Forelimb muscle (tissue), 1 donor: ENCODE measurements around the gene SLC19A1. TPM values are rescaled to one million over a fixed set of nuclear protein-coding genes. Genes with fewer than 3 reads are reported as not detected.

ENCODE experiments used
- DNase-seq: peaks from one replicate; pipeline ENCODE4 v3.0.0-alpha.2; 2013; ENCODE audit warnings: low read depth
- polyA plus RNA-seq: library from polyadenylated mRNA; unstranded; fragments of 120-200 nt; gene quantifications from one replicate; pipeline ENCODE4 v1.2.1, GENCODE V29; 2013; ENCODE audit not compliant: insufficient read length

The SLC19A1 gene
- polyA plus RNA-seq: 8.5 TPM

DNA sequence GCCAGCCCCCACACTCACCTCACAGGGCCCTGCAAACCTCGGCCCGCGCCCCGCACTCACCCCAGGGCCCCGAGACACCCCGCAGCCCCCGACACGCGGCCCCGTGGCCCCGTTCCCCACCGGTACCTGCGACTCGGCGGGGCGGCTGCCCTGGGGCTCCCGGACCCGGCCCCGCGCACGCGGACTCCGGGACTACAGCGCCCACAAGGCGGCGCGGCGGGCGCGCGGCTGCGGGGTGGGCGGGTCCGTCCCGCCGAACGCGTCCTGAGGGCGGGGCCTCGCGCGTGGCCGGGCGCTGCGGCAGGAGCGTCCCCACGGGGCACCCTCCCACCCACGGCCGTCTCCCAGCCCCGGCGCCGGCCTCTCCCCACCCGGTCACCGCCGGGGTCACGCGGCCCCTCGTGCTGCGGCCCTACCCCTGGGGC lies at the start of gene SLC19A1:
SLC19A1 (minus strand) TSS at position 199 of the 425 bp plus-strand sequence. CDS start 4,481 bp downstream, outside the sequence.
- no peak for DNase-seq

DNA sequence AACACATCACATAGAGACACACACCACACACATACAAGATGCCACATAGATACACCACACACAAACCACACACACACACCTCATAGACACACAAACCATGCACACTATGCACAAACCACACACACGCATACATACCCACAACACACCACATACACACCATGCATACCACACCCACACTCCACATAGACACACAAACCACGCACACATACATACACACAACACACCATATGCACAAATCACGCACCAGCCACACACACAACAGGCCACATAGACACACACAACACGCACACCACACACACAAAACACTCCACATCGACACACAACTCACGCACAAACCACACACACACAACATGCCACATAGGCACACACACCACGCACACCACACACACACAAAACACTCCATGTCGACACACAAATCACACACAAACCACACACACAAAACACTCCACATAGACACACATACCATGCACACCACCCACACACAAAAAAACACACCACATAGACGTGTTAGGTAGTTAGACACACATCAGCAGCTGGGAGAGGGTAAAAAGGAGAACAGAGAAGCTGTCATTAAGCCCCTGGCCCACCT lies 49.5 kb upstream of the SLC19A1 start:
- DNase-seq: no peak

DNA sequence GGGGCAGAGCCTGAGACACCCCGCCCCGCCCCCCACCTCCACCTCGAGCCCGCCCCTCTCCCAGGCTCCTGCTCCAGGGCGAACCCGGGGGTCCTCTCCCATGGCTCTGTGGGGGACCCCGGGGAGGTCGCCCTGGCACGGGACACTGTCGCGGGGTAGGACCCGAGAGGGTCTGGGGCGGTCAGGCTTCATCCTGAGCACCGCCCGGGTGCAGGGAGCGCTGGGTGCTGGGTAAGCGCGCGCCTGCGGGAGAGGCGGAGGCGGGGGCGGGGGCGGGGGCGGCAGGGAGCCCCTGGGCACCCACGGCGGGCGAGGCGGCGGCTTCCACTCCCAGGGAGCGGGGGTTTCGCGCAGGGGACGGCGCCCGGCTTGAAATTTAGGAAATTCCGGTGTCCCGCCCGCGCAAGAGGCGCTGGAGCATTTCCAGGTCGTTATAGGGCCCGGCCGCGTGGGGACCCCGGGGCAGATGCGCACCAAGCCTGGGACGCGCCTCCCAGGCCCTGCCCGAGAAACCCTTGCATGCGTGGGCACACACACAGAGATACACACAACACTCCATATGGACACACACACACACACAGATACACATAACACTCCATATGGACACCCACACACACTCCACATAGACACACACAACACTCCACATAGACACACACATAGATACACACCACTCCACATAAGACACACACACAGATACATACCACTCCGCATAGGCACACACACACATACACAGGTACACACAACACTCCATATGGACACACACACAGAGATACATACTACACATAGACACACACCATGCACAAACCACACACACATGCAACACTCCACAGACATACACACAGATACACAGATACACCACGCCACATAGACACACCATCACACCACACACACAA lies 48.7 kb upstream of the SLC19A1 start:
- DNase-seq: no peak

DNA sequence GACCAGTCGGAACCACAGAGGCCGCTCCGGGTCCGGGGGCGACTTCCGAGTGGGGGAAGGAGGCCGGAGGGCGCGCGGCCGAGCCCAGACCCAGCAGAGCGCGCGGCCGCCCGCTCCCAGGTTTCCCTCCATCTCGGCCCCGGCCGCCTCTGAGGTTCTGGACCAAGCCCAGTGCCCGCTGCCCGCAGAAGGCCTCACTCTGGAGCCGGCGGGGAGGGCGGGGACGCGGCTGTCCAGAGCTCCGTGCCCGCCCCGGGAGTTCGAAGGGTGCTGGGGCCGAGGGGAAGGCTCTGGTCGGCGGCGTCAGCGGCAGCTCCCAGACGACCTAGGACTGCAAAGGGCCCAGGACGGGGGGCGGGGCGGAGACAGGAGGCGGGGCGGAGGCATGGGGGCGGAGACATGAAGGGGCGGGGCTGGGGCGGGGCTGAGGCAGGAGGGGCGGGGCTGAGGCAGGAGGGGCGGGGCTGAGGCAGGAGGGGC lies 48.0 kb upstream of the SLC19A1 start:
- no peak for DNase-seq

DNA sequence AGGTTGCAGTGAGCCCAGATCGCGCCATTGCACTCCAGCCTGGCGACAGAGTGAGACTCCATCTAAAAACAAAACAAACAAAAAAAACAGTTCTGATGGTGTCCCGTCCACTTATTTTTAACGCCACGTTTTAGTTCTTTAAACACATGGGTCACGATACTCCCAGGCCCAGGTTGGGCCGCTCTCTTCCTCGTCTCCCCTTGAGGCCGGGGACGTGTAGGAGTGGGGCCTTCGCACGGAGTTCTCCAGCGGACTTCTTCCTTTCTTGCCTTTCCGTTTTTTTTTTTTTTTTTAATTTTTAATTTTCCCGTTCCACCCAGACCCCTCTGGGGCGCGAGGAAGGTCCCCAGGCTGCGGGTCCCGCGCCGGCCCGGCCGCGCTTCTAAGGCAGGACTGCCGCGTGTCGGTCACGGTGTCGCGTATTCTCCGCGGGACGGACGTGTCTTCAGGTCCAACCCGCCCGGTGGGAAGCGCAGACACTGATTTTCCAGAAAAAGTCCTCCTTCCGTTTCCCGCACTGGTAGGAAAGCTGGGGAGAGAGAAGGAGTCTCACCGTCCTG lies 47.5 kb upstream of the SLC19A1 start:
- no peak for DNase-seq

DNA sequence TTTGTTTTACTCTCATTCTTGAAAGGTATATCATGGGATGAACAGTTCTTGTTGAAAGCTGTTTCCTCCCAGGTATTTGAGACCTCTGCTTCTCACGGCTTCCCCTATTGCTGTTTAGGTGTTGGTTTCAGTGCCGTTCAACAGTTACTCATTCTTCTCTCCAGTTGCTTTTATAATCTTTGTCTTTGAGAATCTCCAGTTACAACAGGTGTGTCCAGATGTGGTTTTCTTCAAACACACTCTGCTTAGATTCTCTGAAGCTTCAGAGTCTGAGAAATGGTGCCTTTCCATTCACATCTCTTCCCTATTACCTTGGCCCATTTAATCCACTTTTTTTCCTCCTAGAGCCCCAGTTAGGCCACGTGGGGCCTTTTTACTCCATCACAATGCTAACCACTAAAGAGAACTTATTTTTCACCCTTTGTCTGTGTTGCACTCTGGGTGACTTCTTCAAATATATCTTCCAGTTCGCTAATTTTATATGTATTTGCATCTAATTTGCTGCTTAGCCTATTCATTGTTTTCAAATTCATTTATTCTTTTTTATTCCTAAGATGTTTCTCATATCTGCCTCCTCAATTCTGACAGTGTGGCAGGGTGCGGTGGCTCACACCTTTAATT lies 46.7 kb upstream of the SLC19A1 start:
- DNase-seq: no peak

DNA sequence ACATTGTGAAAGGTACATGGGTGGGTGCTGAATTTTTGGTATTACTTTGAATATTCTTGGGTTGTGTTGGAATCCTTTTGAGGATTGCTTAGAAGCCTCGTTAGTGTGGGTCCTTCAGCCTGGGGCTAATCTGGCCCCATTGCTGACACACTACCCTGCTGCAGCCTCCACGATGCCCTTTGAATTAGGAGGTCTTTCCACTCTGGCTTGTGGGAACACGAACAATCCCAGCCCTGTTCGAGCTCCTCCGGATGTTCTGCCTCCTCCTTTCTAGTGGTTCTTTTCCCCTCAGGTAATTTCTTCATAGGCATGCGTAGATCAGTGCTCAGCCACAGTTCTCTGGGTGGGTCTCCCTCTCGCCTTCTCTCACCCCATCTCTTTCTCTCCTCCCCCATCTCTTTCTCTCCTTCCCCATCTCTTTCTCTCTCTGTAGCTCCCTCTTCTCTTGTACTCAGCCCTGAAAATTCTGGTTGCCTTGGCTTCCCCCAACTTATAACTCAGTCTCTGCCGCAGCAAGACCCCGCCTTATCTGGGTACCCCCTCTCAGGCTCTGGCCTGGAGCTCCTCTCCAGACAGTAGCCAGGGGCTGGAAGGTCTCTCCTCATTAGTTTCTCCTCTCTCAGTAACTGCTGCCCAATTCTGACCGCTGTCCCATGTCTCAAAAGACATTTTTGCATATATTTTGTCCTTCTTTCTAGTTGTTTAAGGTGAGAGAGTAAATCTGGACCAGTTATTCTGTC lies 46.0 kb upstream of the SLC19A1 start:
- no peak for DNase-seq

DNA sequence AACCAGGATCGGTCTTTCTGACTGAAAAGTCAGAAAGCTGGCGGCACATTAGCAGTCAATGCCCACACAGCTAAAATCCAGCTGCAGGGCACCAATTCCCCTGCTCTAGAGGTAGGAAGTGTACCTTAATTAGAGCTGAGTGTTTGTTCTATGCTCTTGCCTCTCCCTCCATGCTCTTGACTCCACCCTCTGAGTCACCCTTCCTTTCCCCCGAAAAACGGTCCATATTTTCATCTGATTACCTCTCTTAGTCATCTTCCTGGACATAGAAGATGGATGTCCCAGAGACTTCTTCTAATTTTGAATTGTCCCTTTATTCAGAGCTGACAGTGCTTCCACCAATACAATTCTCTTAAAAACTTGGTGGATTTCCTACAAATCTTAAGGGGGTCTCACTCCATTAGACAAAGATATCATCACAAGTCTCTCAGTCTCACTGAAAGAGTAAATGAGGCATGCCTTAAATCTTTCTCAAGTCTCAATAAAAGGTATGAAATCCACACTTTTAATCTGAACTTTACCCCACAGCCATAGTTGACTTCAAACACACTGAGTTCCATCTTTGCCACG lies 44.1 kb upstream of the SLC19A1 start:
- DNase-seq: no peak

DNA sequence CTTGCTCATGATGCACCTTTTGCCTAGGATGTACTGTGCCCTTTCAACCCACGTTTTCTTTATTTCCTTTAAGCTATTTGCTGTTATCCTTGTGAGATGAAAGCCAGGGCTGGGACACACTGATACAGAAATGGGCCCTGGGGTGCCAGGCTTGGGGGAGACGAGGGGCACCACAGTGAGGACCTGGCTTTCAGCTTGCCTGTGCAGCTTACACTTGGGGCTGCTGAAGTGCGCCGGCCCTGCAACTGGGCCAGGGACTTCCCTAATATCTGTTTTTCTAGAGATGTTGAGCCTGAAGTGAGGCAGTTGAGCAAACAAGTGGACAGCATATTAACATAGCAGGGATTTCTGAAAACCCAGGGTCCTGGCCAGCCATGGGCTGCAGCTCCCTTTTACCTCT lies 42.5 kb upstream of the SLC19A1 start:
- DNase-seq: no peak

DNA sequence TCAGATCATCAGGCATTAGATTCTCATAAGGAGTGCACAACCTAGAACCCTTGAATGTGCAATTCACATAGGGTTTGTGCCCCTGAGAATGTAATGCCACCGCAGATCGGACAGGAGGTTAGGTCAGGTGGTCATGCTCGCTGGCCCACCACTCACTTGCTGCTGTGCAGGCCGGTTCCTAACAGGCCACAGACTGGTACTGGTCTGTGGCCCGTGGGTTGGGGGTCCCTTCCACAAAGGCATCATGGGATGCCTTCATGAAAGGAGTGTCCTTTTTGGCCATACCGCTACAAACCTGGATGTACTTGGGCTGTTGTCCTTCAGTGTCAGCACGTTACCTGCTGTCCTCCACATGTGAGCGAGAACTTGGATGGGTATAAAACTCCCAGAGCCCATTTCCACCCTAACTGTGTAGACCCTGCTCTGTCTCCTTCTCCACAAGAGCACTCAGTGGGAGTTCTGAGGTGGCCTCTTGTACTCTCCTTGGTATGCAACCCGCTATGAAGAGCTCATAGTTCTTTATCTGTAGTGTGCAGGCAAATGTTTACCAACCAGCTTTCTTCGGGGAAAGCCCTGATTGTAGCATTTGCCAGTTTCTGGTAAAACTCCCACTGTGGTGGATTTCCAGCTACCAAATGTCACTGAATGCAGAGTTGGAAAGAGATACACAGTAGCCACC lies 41.7 kb upstream of the SLC19A1 start:
- no peak for DNase-seq

DNA sequence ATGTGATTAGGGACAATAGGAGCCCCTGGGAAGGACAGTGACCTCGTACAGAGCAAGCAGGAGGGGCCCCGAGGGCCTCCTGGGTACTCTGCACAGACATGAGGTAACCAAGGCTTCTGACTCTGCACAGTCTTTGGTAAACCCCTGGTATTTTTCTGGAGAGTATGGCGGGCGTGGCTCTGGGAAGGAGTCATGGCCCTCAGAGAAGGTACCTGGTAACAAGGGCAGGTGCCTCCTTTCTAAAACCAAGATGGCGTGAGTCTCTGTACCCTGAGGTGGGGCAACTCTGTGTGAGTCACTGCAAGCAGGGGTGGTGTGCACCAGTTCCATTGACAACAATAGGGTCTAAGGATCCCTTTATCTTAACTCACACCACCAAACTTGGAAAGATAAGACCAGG lies 39.9 kb upstream of the SLC19A1 start:
- DNase-seq: no peak

DNA sequence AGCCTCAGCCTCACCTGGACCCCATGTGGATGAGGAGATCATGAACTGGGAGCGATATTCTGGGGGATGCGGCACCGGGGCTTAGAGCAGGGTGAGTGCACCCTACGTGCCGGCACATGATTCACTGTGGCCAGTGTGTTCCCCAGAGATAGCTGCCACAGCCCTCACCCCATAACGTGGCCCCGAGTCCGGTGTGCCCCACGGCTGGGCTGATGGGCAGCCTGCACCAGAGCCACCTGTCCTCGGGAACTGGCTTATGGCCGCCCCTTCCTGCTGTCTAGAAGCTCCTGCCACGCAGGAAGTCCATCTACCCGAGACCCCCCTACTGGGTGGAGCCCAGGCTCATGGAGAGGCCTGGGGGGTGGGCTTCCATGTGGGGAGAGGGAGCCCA lies 39.1 kb upstream of the SLC19A1 start:
- DNase-seq: no peak

DNA sequence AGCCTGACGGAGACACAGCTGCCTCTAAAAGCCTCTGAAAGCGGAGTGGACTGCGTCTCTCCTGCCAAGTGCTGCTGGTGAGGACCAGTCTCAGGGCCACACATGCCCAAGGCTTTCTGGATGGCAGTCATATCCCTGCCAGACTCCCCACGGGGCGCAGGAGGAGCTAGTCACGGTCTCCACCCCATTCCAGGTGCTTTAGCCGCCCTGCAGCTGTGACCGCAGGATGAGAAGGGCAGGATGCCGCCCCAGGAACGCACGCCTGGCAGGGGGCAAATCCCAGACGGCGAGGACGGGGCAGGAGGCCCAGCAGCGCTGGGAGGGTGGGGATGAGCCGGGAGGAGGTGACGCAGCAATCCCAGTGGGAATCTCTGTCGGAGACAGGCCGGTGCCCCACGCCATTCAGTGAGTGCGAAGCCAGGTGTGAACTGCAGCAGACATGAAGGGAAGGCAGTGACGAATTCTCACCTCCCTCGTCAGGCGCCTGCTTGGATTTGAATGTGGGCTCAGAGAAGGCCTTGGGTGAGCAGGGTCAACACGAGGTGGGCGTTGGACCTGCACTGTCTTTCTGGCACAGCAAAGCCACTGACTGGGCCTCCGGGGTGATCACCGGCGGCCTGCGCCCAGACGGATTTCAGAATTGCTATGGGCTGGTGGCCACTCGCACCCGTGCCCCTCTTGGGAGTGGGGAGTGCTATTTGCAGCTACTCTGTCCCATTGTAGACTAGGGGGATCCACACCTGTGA lies 38.5 kb upstream of the SLC19A1 start:
- DNase-seq: no peak

DNA sequence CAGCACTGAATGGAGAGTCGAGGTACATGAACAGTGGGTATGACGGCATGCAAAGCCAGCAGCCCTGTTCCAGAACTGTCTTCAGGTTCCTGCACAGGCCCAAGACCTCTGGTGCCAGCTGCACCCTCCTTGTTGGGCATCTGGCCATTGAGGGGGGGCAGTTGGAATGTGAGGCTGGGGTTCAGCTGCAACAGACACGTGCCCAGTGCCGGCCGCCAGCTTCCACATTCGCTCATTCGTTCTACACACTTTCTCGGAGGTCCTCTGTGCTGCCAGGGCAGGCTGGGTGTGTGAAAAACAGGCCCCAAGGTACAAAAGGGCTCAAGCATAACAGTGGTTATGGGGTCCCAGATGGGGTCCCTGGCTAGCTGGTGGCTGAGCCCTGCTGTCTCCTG lies 37.9 kb upstream of the SLC19A1 start:
- no peak for DNase-seq

DNA sequence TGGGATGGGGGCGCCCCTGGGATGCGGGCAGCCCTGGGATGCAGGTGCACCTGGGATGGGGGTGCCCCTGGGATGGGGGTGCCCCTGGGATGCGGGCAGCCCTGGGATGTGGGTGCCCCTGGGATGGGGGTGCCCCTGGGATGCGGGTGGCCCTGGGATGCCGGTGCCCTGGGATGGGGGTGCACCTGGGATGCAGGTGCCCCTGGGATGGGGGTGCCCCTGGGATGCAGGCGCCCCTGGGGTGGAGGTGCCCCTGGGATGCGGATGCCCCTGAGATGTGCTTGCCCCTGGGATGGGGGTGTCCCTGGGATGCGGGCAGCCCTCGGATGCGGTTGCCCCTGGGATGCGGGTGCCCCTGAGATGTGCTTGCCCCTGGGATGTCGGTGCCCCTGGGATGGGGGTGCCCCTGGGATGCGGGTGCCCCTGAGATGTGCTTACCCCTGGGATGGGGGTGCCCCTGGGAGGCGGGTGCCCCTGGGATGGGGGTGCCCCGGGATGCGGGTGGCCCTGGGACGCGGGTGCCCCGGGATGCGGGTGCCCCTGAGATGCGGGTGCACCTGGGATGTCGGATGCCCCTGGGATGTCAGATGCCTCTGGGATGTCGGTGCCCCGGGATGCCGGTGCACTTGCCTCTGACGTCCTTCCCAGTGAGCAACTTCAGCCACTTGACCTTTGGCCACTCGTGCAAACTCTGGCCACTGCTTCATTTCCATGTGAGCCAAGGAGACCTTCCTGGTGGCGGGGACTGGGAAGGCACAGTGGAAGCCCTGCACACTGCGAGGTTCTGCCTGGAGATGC lies 37.3 kb upstream of the SLC19A1 start:
- DNase-seq: no peak

DNA sequence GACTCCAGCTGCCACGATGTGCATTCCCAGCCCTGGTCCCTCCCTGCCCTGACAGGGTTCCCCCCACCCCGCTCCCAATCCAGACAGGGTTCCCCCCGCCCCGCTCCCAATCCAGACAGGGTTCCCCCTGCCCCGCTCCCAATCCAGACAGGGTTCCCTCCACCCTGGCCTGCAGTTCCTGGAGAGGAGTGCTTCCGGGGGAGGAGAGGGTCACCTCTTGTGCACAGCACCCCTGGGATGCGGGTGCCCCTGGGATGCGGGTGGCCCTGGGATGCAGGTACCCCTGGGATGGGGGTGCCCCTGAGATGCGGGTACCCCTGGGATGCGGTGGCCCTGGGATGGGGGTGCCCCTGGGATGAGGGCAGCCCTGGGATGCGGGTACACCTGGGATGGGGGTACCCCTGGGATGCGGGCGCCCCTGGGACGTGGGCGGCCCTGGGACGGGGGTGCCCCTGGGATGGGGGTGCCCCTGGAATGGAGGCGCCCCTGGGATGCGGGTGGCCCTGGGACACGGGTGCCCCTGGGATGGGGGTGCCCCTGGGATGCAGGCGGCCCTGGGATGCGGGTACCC lies 36.7 kb upstream of the SLC19A1 start:
- DNase-seq: no peak

DNA sequence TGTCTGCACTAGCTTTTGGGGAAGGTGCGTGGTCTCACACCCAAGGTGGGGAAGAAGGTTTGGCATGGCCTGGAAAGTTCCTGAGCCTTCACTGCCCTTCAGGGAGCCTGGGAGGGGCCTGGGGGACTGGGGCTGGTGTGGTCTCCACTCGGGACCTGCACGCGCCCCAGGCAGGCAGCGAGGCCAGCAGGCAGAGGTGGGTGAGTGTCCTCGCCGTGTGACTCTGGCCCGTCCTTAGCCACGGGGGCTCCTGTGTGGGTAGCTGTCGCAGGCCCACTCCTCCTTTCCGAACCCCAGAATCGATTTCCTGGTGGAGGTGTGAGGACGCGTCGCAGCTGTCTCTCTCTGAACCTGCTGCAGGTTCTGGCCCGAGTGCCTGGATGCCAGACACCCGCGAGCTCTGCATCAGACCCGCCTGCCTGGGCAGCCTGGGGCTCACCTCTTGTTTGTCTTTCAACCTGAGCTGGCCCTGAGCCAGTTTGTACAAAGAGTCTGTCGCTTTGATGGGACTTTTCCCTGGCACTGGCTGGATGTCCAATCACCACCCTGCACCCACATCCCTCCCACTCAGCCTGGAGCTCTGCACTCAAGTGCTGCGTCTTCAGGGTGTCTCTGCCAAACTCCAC lies 36.0 kb upstream of the SLC19A1 start:
- DNase-seq: no peak

DNA sequence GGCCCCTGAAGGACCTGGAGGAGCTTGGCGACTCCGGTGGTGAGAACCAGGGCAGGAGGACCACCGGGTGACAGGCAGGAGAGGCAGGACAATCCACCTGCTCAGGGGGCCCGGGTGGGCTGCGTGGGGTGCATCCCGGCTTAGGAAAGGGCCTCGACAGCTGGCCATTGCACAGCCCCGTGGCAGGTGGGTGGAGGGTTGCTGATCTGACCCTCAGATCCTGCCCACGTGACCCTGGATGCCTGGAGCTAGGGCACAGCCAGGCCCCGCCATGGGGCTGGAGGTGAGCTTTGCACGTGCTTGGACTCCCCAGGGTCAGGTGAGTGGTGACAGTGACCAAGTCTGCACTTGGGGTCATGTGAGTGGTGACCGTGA lies 35.5 kb upstream of the SLC19A1 start:
- DNase-seq: no peak
